HepG2 (cell line): ENCODE results near the gene AGFG1. TPM values are rescaled to one million over a fixed set of nuclear protein-coding genes. Genes with fewer than 3 reads are reported as not detected.

Experiments
- ATAC-seq: fragments of 200-7000 bp; cut with Tn5 transposase; 3 replicates; pipeline ENCODE4 v1.9.1; 2020; ENCODE audit warnings: mild to moderate bottlenecking, moderate library complexity
- BruUV-seq: library from RNA; stranded (reverse); fragments of 400-500 nt; replicated peaks from 2 replicates; lab custom pipeline; 2021; lab: Mats Ljungman, UMichigan
- CTCF ChIA-PET: fragments of 300-600 bp; formaldehyde crosslinking; extraction: SDS; loops from one replicate; lab custom pipeline; 2021; ENCODE audit warnings: low total read pairs, inconsistent platforms, low intra/inter-chr PET ratio; lab: Yijun Ruan, JAX
- POLR2A ChIA-PET: fragments of 350-600 bp; sonication (Branson Sonifier 250); formaldehyde crosslinking; loops from one replicate; lab custom pipeline; 2020; ENCODE audit warnings: antibody characterized with exemption, inconsistent platforms; lab: Yijun Ruan, JAX
- DNase-seq: peaks from one replicate; pipeline ENCODE4 v3.0.0-alpha.2; 2015; ENCODE audit warnings: low spot score
- FAIRE-seq: peaks from 3 replicates; lab custom pipeline; 2011; peaks lifted over from hg19 to GRCh38; lab: Jason Lieb, UNC
- H2AFZ ChIP-seq: one replicate; pipeline ENCODE4 v1.6.1; 2011; ENCODE audit warnings: low read length, inconsistent platforms
- H3K27ac ChIP-seq: fragments of 300-600 bp; 3 replicates; pipeline ENCODE4 v1.8.0; 2011; ENCODE audit warnings: mixed run types, mild to moderate bottlenecking, mixed read lengths, low read length, inconsistent platforms; ENCODE audit not compliant: insufficient read depth; ENCODE audit errors: extremely low read length
- H3K27me3 ChIP-seq, 2 experiments: fragments of 200-600 bp in 1 of 2; 2 replicates in 1 of 2; 3 replicates in 1 of 2; pipeline versions ENCODE4 v1.6.0 to v1.8.0; 2011; ENCODE audit warnings: low read length in 2 of 2, mild to moderate bottlenecking in 2 of 2, moderate library complexity in 2 of 2, inconsistent platforms in 1 of 2; ENCODE audit not compliant: insufficient read depth in 2 of 2, control insufficient read depth in 1 of 2
- H3K36me3 ChIP-seq, 2 experiments: fragments of 200-600 bp in 1 of 2; replicated peaks in 1 of 2; 2 replicates in 1 of 2; 3 replicates in 1 of 2; pipeline versions ENCODE4 v1.5.1 to v1.8.0; 2011; ENCODE audit warnings: low read length in 2 of 2, inconsistent platforms in 1 of 2; ENCODE audit not compliant: insufficient read depth in 2 of 2, control insufficient read depth in 1 of 2
- H3K4me1 ChIP-seq: 2 replicates; pipeline ENCODE4 v1.5.1; 2012; ENCODE audit warnings: low read length, inconsistent platforms; ENCODE audit not compliant: insufficient read depth
- H3K4me2 ChIP-seq: 2 replicates; pipeline ENCODE4 v1.6.0; 2011; ENCODE audit warnings: low read depth, low read length, inconsistent platforms
- H3K4me3 ChIP-seq, 3 experiments: fragments of 200-600 bp in 1 of 3; sonication (generic), shearing (Covaris generic) in 1 of 3; replicated peaks in 1 of 3; 2 replicates each; pipeline ENCODE4 v1.5.1; 2011 to 2016; ENCODE audit warnings: low read length in 3 of 3, inconsistent platforms in 2 of 3, low read depth in 2 of 3, mild to moderate bottlenecking in 2 of 3, control low read depth in 1 of 3, mixed read lengths in 1 of 3; ENCODE audit not compliant: insufficient read depth in 1 of 3
- H3K79me2 ChIP-seq: one replicate; pipeline ENCODE4 v1.6.1; 2011; ENCODE audit warnings: low read length, inconsistent platforms; ENCODE audit not compliant: insufficient read depth
- H3K9ac ChIP-seq: 2 replicates; pipeline ENCODE4 v1.6.0; 2011; ENCODE audit warnings: mild to moderate bottlenecking, low read depth, low read length, inconsistent platforms; ENCODE audit not compliant: insufficient read depth
- H3K9me3 ChIP-seq: 2 replicates; pipeline ENCODE4 v1.5.1; 2012; ENCODE audit warnings: mild to moderate bottlenecking, low read length
- H4K20me1 ChIP-seq: 2 replicates; pipeline ENCODE4 v1.6.0; 2011; ENCODE audit warnings: inconsistent platforms, mild to moderate bottlenecking, low read length, moderate library complexity; ENCODE audit not compliant: insufficient read depth
- ARNTL ChIP-seq: sonication (generic); formaldehyde crosslinking; IDR thresholded peaks from 2 replicates; pipeline ENCODE4 v1.4.0; 2020; ENCODE audit warnings: mild to moderate bottlenecking, missing genetic modification reagents
- ATF7 ChIP-seq, 2 experiments: fragments of 450-650 bp in 1 of 2; sonication (generic) in 1 of 2; formaldehyde crosslinking in 1 of 2; IDR thresholded peaks; 2 replicates each; pipeline versions ENCODE4 v1.4.0 to v1.6.1; 2016 to 2020; ENCODE audit warnings: antibody characterized with exemption in 1 of 2, mild to moderate bottlenecking in 1 of 2, missing genetic modification reagents in 1 of 2
- BATF2 ChIP-seq: sonication (generic); formaldehyde crosslinking; IDR thresholded peaks from 2 replicates; pipeline ENCODE4 v1.8.0; 2022; ENCODE audit warnings: mild to moderate bottlenecking, missing genetic modification reagents, moderate library complexity
- CREB1 ChIP-seq, 2 experiments: fragments of 450-650 bp in 1 of 2; IDR thresholded peaks; 2 replicates each; pipeline ENCODE4 v1.6.1; 2016 to 2017; ENCODE audit warnings: control low read depth in 1 of 2, mild to moderate bottlenecking in 1 of 2, missing compliant biosample characterization in 1 of 2, missing genetic modification characterization in 1 of 2
- EP300 ChIP-seq, 3 experiments: sonication (generic) in 1 of 3; formaldehyde crosslinking in 1 of 3; IDR thresholded peaks; 2 replicates each; pipeline versions ENCODE4 v1.5.1 to v1.6.1; 2011 to 2020; ENCODE audit warnings: low read depth in 2 of 3, low read length in 2 of 3, borderline replicate concordance in 1 of 3, improper control_type of control experiment in 1 of 3, mild to moderate bottlenecking in 1 of 3, missing genetic modification reagents in 1 of 3, moderate library complexity in 1 of 3
- FOXP1 ChIP-seq, 2 experiments: fragments of 450-650 bp in 1 of 2; IDR thresholded peaks; 2 replicates each; pipeline ENCODE4 v1.6.1; 2017 to 2018; ENCODE audit warnings: antibody characterized with exemption in 1 of 2
- HMG20A ChIP-seq: IDR thresholded peaks from 2 replicates; pipeline ENCODE4 v1.6.1; 2016; ENCODE audit warnings: borderline replicate concordance
- JUND ChIP-seq: sonication (generic); formaldehyde crosslinking; IDR thresholded peaks from 2 replicates; pipeline ENCODE4 v1.8.0; 2022; ENCODE audit warnings: mild to moderate bottlenecking, missing genetic modification reagents
- KLF13 ChIP-seq: sonication (generic); formaldehyde crosslinking; IDR thresholded peaks from 2 replicates; pipeline ENCODE4 v1.4.0; 2020; ENCODE audit warnings: mild to moderate bottlenecking, missing genetic modification reagents
- RAD21 ChIP-seq: fragments of 450-650 bp; formaldehyde crosslinking; IDR thresholded peaks from 2 replicates; pipeline ENCODE4 v1.5.0; 2020; ENCODE audit warnings: mild to moderate bottlenecking
- RBM39 ChIP-seq: fragments of 200-400 bp; formaldehyde crosslinking; IDR thresholded peaks from one replicate; pipeline ENCODE4 v1.6.1; 2018; ENCODE audit warnings: antibody characterized with exemption, mild to moderate bottlenecking, low read depth, low read length; ENCODE audit not compliant: poor library complexity, severe bottlenecking
- THAP9 ChIP-seq: sonication (generic); formaldehyde crosslinking; IDR thresholded peaks from 2 replicates; pipeline ENCODE4; 2020; ENCODE audit warnings: missing genetic modification reagents, mild to moderate bottlenecking, borderline replicate concordance
- U2AF2 ChIP-seq: fragments of 200-400 bp; formaldehyde crosslinking; IDR thresholded peaks from 2 replicates; pipeline ENCODE4 v1.6.1; 2017; ENCODE audit warnings: low read depth, mild to moderate bottlenecking, low read length
- ZFAT ChIP-seq: sonication (generic); formaldehyde crosslinking; conservative IDR thresholded peaks from 2 replicates; pipeline ENCODE4 v1.8.1; 2023; ENCODE audit warnings: missing genetic modification reagents, inconsistent platforms
- ZNF691 ChIP-seq: sonication (generic); formaldehyde crosslinking; IDR thresholded peaks from 2 replicates; pipeline ENCODE4 v1.4.0; 2020; ENCODE audit warnings: missing genetic modification reagents, low read depth, mild to moderate bottlenecking, borderline replicate concordance
- WGBS: methylation state at CpG from one replicate; pipeline ENCODE4 v1.1.6; 2017; ENCODE audit warnings: low lambda C conversion rate; 5-methylcytosine and 5-hydroxymethylcytosine counted together
- in situ Hi-C: cut with HindIII; loops from 2 replicates; pipeline ENCODE4 v1.10.0; 2017; ENCODE audit warnings: low pct_unique_long_range_greater_than_20kb; ENCODE audit not compliant: extremely low pct_ligation_motif_present
- intact Hi-C: fragments of 100-400 bp; cut with micrococcal nuclease; formaldehyde crosslinking; loops from one replicate; pipeline ENCODE4 v1.10.0; 2022; ENCODE audit not compliant: unreplicated experiment
- polyA plus RNA-seq, 8 experiments: library from polyadenylated mRNA; depleted of rRNA in 3 of 8; stranded (reverse) in 7 of 8; unstranded in 1 of 8; fragments of >200 nt; fragmentation: Illumina TruSeq in 4 of 8; extraction: Trizol in 4 of 8; gene quantifications; 2 replicates each; pipeline versions ENCODE4 v1.2.1 to v1.2.3, GENCODE V29; 2011 to 2016; ENCODE audit warnings: low read depth in 4 of 8, missing spikeins in 1 of 8, mixed read lengths in 1 of 8; ENCODE audit not compliant: insufficient read depth in 1 of 8
- total RNA-seq, 5 experiments: library from RNA; depleted of rRNA; stranded (reverse); fragments of >200 nt; fragmentation: Illumina TruSeq; extraction: Trizol; gene quantifications; 2 replicates each; pipeline ENCODE4 v1.2.3, GENCODE V29; 2016; ENCODE audit warnings: low read depth in 1 of 5

Gene AGFG1
- total and polyA plus RNA-seq, 2 of the 13 experiments (the other 11 are each of a cell fraction or from before 2014, with no cell fraction given): 145 to 168 TPM

- H3K9me3 ChIP-seq: no peaks in the 10 kb centered on the region
- TF ChIP-seq HMG20A (CRISPR knock-in tag) (no peak), RAD21 (CRISPR knock-in tag) (no peak), CREB1 (IDR thresholded peaks at IDR 0.05) (no peak), CREB1 (CRISPR knock-in tag; IDR thresholded peaks at IDR 0.05) (no peak), BATF2 (no peak), ATF7 (IDR thresholded peaks at IDR 0.05) (no peak), ATF7 (CRISPR knock-in tag; IDR thresholded peaks at IDR 0.05) (no peak), ARNTL (CRISPR knock-in tag) (no peak), RBM39 (no peak), THAP9 (CRISPR knock-in tag) (no peak), U2AF2 (no peak), ZFAT (CRISPR knock-in tag) (no peak), KLF13 (CRISPR knock-in tag) (no peak), JUND (CRISPR knock-in tag) (no peak), FOXP1 (IDR thresholded peaks at IDR 0.05) (no peak), FOXP1 (CRISPR knock-in tag; IDR thresholded peaks at IDR 0.05) (no peak), EP300 (IDR thresholded peaks at IDR 0.05; ENCODE audit: low read depth in 2 of 2, low read length in 2 of 2) (no peak), EP300 (CRISPR knock-in tag; IDR thresholded peaks at IDR 0.05; ENCODE audit: borderline replicate concordance) (no peak), ZNF691 (no peak)
Measured at GRCh38 chr2:227602358-227602757, 130.4 kb downstream of the AGFG1 start.

More at GRCh38 chr2:227602358-227602757, 130.4 kb downstream of the AGFG1 start:
- Histone ChIP-seq H3K36me3 (no peaks in the 10 kb centered on the region), H2AFZ (no peak overlapping the region), H3K4me2 (no peak overlapping the region), H3K4me3 (no peak overlapping the region), H4K20me1 (no peaks in the 10 kb centered on the region), H3K79me2 (no peaks in the 10 kb centered on the region), H3K4me1 (peaks cover 7% of the 10 kb centered on the region; the same call in 1 of the 2 replicates), H3K27me3 (no peaks in the 10 kb centered on the region; a peak in 1 of 5 replicates), H3K27ac (no peak overlapping the region), H3K9ac (no peak overlapping the region)
- CTCF ChIA-PET: no interaction called here
- intact Hi-C loops: no loop called here
- ATAC-seq (no peak), FAIRE-seq (no peak), DNase-seq (no peak)
- 38% methylated on average over 3 of the region's 3 CpGs for WGBS
- BruUV-seq: no TSS peak
- POLR2A ChIA-PET: no interaction called here
- in situ Hi-C loops: no loop called here
